RWPE1 (cell line): Measurements from ENCODE around the gene SCLY.

Source experiments
- CTCF ChIA-PET: fragments of 350-600 bp; sonication (Branson Sonifier 250); formaldehyde crosslinking; extraction: SDS; loops from one replicate; lab custom pipeline; 2021; lab: Yijun Ruan, JAX
- POLR2A ChIA-PET: fragments of 400-600 bp; formaldehyde crosslinking; extraction: SDS; loops from one replicate; lab custom pipeline; 2020; ENCODE audit warnings: antibody characterized with exemption; ENCODE audit not compliant: low non-redundant PET; lab: Yijun Ruan, JAX
- DNase-seq: peaks from one replicate; pipeline ENCODE4 v3.0.0; 2012; ENCODE audit warnings: low spot score
- H3K27ac ChIP-seq: fragments of 450-650 bp; 2 replicates; pipeline ENCODE4 v1.5.1; 2017
- CTCF ChIP-seq: fragments of 450-650 bp; conservative IDR thresholded peaks from 2 replicates; pipeline ENCODE4 v1.5.1; 2017; ENCODE audit warnings: low read depth, mild to moderate bottlenecking

SCLY gene

GRCh38 chr2:238080518-238080917 lies 19.7 kb downstream of the SCLY start:
- CTCF ChIA-PET, result no interaction called here
- no peak for DNase-seq
- TF ChIP-seq CTCF, result no peak
- H3K27ac ChIP-seq, result no peak overlapping the region
- POLR2A ChIA-PET, result no interaction called here

- ChIA-PET CTCF (interaction anchor here (0.8 kb wide), 1 partner anchor 10 kb away, joined by 4 read pairs; no protein-coding TSS in a partner anchor), POLR2A (no interaction called here)
- no peak for DNase-seq
- no peak overlapping the region for H3K27ac ChIP-seq
- TF ChIP-seq CTCF, result no peak
Measured at GRCh38 chr2:238081150-238081549, 20.3 kb downstream of the SCLY start.

DNA sequence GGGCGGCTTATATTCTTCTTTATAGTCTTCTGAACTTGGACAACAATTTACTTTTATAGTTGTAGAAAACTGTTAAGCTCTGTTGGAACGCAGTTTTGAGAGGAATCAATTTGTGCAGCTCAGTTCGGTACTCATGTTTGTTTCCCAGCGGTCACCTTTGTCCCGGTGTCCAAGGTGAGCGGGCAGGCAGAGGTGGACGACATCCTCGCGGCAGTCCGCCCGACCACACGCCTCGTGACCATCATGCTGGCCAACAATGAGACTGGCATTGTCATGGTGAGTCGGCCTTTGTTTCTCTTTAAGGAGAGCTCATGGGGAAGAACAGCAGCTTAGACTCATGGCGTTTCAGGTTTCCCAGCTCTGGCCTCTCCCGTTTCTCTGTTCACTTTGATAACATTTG lies 20.8 kb downstream of the SCLY start:
- ChIA-PET CTCF (interaction anchor here (0.8 kb wide), 1 partner anchor 9 kb away, joined by 4 read pairs; no protein-coding TSS in a partner anchor), POLR2A (no interaction called here)
- no peak for DNase-seq
- TF ChIP-seq CTCF, result no peak
- no peak overlapping the region for H3K27ac ChIP-seq

DNA sequence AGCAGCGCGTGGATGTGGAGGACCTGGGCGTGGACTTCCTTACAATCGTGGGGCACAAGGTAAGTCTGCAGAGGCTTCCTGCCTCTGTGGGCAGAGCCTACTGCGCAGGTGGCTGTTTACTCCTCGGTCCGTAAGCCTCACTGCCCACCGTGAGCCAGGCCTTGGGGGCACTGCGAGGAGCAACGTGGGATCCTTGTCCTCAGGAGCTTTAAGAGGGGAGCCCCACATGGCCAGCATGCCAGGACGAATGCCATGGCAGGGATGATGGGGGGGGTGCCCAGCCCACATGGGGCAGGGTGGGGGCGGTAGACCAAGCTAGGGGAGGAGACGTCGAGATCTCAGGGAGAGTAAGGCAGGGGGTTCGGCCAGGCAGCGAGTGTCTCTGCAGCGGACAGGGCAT lies 21.4 kb downstream of the SCLY start:
- TF ChIP-seq CTCF, result no peak
- H3K27ac ChIP-seq, result no peak overlapping the region
- ChIA-PET POLR2A (no interaction called here), CTCF (no interaction called here)
- no peak for DNase-seq

- CTCF ChIA-PET, result interaction anchor here (0.6 kb wide), 1 partner anchor 160 kb away, joined by 4 read pairs; no protein-coding TSS in a partner anchor
- no peak overlapping the region for H3K27ac ChIP-seq
- TF ChIP-seq CTCF, result no peak
- POLR2A ChIA-PET, result no interaction called here
- DNase-seq, result no peak
Measured at GRCh38 chr2:238082827-238083226, 22.0 kb downstream of the SCLY start.

- ChIA-PET POLR2A (no interaction called here), CTCF (no interaction called here)
- no peak overlapping the region for H3K27ac ChIP-seq
- TF ChIP-seq CTCF, result no peak
- no peak for DNase-seq
Measured at GRCh38 chr2:238083919-238084318, 23.1 kb downstream of the SCLY start.
